Measurements from ENCODE around the gene CRHR2. TPM values are rescaled to one million over a fixed set of nuclear protein-coding genes. Genes with fewer than 3 reads are reported as not detected.

CRHR2 gene
- total and polyA plus RNA-seq, 2 of the 13 experiments (the other 11 are each of a cell fraction or from before 2014, with no cell fraction given), result not detected

DNA sequence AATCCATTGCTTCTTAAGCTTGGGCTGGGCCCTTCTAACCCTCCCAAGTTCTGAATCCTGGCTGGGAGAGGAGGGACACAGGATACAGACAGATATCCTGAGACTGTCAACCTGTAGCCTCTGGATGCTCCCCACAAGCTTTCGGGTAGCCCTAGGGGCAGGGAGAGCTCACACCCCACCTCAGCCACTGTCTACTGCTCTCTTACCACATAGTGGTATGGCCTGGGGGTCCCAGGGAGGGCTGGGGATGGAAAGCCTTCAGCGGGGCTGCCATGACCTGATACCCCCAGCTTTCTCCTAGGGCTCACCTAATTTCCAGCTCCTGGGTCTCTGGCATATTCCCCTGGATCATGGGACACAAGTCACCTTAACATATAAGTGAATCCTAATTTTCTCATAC is 25.1 kb downstream of the CRHR2 start:
- no peak for FAIRE-seq
- no TSS peak for BruUV-seq (replicated peaks)
- no peak overlapping the region for H3K4me3 ChIP-seq (replicated peaks in 1 of 3; ENCODE audit: insufficient read depth in 1 of 3, low read depth in 2 of 3, low read length in 3 of 3)
- H3K27ac ChIP-seq (ENCODE audit: extremely low read length, insufficient read depth, low read length), result no peak overlapping the region
- ATAC-seq, result no peak
- no peak overlapping the region for H3K4me2 ChIP-seq (ENCODE audit: low read depth, low read length)
- peaks cover 0 to 2% of the 10 kb centered on the region in 2 experiments; a peak in 1 of 5 replicates for H3K27me3 ChIP-seq (ENCODE audit: control insufficient read depth in 1 of 2, insufficient read depth in 2 of 2, low read length in 2 of 2)
- H4K20me1 ChIP-seq (ENCODE audit: insufficient read depth, low read length), result no peaks in the 10 kb centered on the region
- ChIA-PET CTCF (ENCODE audit: low intra/inter-chr PET ratio, low total read pairs) (no interaction called here), POLR2A (no interaction called here)
- no peaks in the 10 kb centered on the region for H3K9me3 ChIP-seq (ENCODE audit: low read length)
- no peak overlapping the region for H3K9ac ChIP-seq (ENCODE audit: insufficient read depth, low read depth, low read length)
- 14% methylated on average over 1 of the region's 2 CpGs for WGBS (ENCODE audit: low lambda C conversion rate)
- H3K4me1 ChIP-seq (ENCODE audit: insufficient read depth, low read length), result no peaks in the 10 kb centered on the region
- no peak for TF ChIP-seq ZNF460 (CRISPR knock-in tag; IDR thresholded peaks at IDR 0.05; ENCODE audit: borderline replicate concordance)
- TF ChIP-seq ZBTB38 (CRISPR knock-in tag; IDR thresholded peaks at IDR 0.05), result no peak
- no peaks in the 10 kb centered on the region for H3K79me2 ChIP-seq (ENCODE audit: insufficient read depth, low read length)
- in situ Hi-C loops (cut with HindIII; ENCODE audit: extremely low pct_ligation_motif_present, low pct_unique_long_range_greater_than_20kb), result no loop called here
- no peak overlapping the region for H2AFZ ChIP-seq (ENCODE audit: low read length)
- intact Hi-C loops (cut with micrococcal nuclease; ENCODE audit: unreplicated experiment), result no loop called here
- no peaks in the 10 kb centered on the region for H3K36me3 ChIP-seq (replicated peaks in 1 of 2; ENCODE audit: control insufficient read depth in 1 of 2, insufficient read depth in 2 of 2, low read length in 2 of 2)
- DNase-seq (ENCODE audit: low spot score), result no peak

DNA sequence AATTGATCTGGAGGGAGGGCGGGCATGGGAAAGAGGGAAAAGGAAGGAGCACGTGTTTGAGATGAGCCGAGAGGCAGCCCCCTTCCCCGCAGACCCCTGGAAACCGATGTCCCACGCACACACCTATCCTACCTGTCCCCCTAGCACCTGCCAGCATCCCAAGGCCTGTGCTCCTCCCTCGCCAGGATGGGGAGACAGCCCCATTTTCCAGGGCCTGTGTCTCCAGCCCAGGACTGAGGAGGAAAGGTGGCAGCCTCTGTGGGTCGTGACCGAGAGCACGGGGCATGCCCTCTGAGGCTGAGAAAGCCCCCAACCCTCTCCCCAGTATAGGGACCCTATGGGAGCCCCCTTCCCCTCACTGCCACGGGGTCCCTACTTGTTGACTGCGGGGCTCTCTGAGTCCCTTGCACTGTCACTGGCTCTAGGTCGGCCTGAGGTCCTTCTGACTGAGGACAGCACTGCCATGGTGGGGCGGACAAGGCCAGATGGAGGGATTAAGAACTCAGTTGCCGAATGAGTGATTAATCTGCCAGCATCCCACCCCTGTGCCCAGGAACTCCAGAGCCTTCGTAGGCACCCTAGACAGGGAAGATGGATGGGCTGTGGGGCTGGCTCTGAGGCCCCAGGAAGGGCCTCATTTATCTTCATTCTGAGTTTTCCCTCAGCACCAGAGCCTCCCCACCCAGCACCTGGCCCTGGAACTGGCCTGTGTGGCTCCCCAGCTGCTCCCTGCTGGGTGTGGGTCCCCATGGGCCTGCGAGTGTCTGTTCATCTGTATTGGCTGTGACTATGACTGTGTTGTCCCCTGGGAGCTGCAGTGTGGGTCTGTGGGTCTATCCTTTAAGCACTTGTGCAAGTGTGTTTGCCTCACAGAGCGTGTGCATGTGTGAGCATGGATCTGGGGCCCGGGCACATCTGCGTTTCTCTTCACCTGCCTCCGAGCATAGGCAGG is 26.0 kb downstream of the CRHR2 start:
- Histone ChIP-seq H2AFZ (ENCODE audit: low read length) (no peak overlapping the region), H3K27ac (ENCODE audit: extremely low read length, insufficient read depth, low read length) (no peak overlapping the region), H3K4me1 (ENCODE audit: insufficient read depth, low read length) (no peaks in the 10 kb centered on the region), H3K79me2 (ENCODE audit: insufficient read depth, low read length) (no peaks in the 10 kb centered on the region), H4K20me1 (ENCODE audit: insufficient read depth, low read length) (no peaks in the 10 kb centered on the region), H3K36me3 (replicated peaks in 1 of 2; ENCODE audit: control insufficient read depth in 1 of 2, insufficient read depth in 2 of 2, low read length in 2 of 2) (no peaks in the 10 kb centered on the region), H3K4me2 (ENCODE audit: low read depth, low read length) (no peak overlapping the region), H3K4me3 (replicated peaks in 1 of 3; ENCODE audit: insufficient read depth in 1 of 3, low read depth in 2 of 3, low read length in 3 of 3) (no peak overlapping the region), H3K9me3 (ENCODE audit: low read length) (no peaks in the 10 kb centered on the region), H3K27me3 (ENCODE audit: control insufficient read depth in 1 of 2, insufficient read depth in 2 of 2, low read length in 2 of 2) (peaks cover 0 to 2% of the 10 kb centered on the region in 2 experiments; a peak in 1 of 5 replicates), H3K9ac (ENCODE audit: insufficient read depth, low read depth, low read length) (no peak overlapping the region)
- ATAC-seq (no peak), FAIRE-seq (no peak), DNase-seq (ENCODE audit: low spot score) (no peak)
- in situ Hi-C loops (cut with HindIII; ENCODE audit: extremely low pct_ligation_motif_present, low pct_unique_long_range_greater_than_20kb) (no loop called here), intact Hi-C loops (cut with micrococcal nuclease; ENCODE audit: unreplicated experiment) (no loop called here)
- no TSS peak for BruUV-seq (replicated peaks)
- ChIA-PET POLR2A (no interaction called here), CTCF (ENCODE audit: low intra/inter-chr PET ratio, low total read pairs) (no interaction called here)
- 9% methylated on average over 13 of the region's 21 CpGs for WGBS (ENCODE audit: low lambda C conversion rate)
- TF ChIP-seq, protein P1, sequence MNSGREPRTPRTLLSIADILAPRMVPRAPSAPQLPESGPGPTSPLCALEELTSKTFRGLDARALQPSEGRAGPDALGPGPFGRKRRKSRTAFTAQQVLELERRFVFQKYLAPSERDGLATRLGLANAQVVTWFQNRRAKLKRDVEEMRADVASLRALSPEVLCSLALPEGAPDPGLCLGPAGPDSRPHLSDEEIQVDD (CRISPR knock-in tag; IDR thresholded peaks at IDR 0.05; ENCODE audit: borderline replicate concordance), result no peak
- TF ChIP-seq, protein P2, sequence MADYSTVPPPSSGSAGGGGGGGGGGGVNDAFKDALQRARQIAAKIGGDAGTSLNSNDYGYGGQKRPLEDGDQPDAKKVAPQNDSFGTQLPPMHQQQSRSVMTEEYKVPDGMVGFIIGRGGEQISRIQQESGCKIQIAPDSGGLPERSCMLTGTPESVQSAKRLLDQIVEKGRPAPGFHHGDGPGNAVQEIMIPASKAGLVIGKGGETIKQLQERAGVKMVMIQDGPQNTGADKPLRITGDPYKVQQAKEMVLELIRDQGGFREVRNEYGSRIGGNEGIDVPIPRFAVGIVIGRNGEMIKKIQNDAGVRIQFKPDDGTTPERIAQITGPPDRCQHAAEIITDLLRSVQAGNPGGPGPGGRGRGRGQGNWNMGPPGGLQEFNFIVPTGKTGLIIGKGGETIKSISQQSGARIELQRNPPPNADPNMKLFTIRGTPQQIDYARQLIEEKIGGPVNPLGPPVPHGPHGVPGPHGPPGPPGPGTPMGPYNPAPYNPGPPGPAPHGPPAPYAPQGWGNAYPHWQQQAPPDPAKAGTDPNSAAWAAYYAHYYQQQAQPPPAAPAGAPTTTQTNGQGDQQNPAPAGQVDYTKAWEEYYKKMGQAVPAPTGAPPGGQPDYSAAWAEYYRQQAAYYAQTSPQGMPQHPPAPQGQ (CRISPR knock-in tag; IDR thresholded peaks at IDR 0.05; ENCODE audit: borderline replicate concordance), result no peak
- no peak for TF ChIP-seq ZNF234 (CRISPR knock-in tag; conservative IDR thresholded peaks at IDR 0.05)
- no peak for TF ChIP-seq ZNF530 (CRISPR knock-in tag; IDR thresholded peaks at IDR 0.05; ENCODE audit: low read depth)
- TF ChIP-seq PLRG1 (conservative IDR thresholded peaks at IDR 0.05), result no peak
- no peak for TF ChIP-seq ARNT (IDR thresholded peaks at IDR 0.05)
- TF ChIP-seq ZNF879 (CRISPR knock-in tag; IDR thresholded peaks at IDR 0.05), result no peak
- no peak for TF ChIP-seq KAT2B (IDR thresholded peaks at IDR 0.05; ENCODE audit: borderline replicate concordance, low read depth, low read length)
- TF ChIP-seq, protein P3, sequence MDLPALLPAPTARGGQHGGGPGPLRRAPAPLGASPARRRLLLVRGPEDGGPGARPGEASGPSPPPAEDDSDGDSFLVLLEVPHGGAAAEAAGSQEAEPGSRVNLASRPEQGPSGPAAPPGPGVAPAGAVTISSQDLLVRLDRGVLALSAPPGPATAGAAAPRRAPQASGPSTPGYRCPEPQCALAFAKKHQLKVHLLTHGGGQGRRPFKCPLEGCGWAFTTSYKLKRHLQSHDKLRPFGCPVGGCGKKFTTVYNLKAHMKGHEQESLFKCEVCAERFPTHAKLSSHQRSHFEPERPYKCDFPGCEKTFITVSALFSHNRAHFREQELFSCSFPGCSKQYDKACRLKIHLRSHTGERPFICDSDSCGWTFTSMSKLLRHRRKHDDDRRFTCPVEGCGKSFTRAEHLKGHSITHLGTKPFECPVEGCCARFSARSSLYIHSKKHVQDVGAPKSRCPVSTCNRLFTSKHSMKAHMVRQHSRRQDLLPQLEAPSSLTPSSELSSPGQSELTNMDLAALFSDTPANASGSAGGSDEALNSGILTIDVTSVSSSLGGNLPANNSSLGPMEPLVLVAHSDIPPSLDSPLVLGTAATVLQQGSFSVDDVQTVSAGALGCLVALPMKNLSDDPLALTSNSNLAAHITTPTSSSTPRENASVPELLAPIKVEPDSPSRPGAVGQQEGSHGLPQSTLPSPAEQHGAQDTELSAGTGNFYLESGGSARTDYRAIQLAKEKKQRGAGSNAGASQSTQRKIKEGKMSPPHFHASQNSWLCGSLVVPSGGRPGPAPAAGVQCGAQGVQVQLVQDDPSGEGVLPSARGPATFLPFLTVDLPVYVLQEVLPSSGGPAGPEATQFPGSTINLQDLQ (CRISPR knock-in tag; IDR thresholded peaks at IDR 0.05), result no peak
- TF ChIP-seq, protein P4, sequence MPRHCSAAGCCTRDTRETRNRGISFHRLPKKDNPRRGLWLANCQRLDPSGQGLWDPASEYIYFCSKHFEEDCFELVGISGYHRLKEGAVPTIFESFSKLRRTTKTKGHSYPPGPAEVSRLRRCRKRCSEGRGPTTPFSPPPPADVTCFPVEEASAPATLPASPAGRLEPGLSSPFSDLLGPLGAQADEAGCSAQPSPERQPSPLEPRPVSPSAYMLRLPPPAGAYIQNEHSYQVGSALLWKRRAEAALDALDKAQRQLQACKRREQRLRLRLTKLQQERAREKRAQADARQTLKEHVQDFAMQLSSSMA (CRISPR knock-in tag; IDR thresholded peaks at IDR 0.05), result no peak
